SK-N-SH treated with all-trans-retinoic acid at 6 μM for 48 hours (cell line): ENCODE measurements around the gene AHRR.
"Not testable (repeated sequence)": the region's sequence is repeated elsewhere in the genome, so short reads cannot be mapped to it uniquely, and the experiment has no call there.

Experiments used
- ARNTL ChIP-seq: fragments of 450-650 bp; formaldehyde crosslinking; IDR thresholded peaks from 2 replicates; pipeline ENCODE4 v1.5.0; 2020; ENCODE audit warnings: low read depth, mild to moderate bottlenecking, moderate library complexity, borderline replicate concordance
- BACH2 ChIP-seq: fragments of 250-450 bp; sonication (Bioruptor Pico); IDR thresholded peaks from 2 replicates; pipeline ENCODE4 v1.9.0; 2021; ENCODE audit warnings: mild to moderate bottlenecking, borderline replicate concordance
- CREB5 ChIP-seq: fragments of 250-450 bp; sonication (Bioruptor Pico); IDR thresholded peaks from 2 replicates; pipeline ENCODE4 v1.5.1; 2020; ENCODE audit warnings: low read depth, mild to moderate bottlenecking, moderate library complexity
- GLIS3 ChIP-seq: fragments of 250-450 bp; sonication (Bioruptor Pico); IDR thresholded peaks from 2 replicates; pipeline ENCODE4 v1.5.0; 2020; ENCODE audit warnings: mild to moderate bottlenecking, moderate library complexity
- PATZ1 ChIP-seq: fragments of 250-450 bp; sonication (Bioruptor Pico); IDR thresholded peaks from 2 replicates; pipeline ENCODE4 v1.8.0; 2020; ENCODE audit warnings: mild to moderate bottlenecking, moderate library complexity, borderline replicate concordance
- PPARA ChIP-seq: fragments of 250-450 bp; sonication (Bioruptor Pico); IDR thresholded peaks from 2 replicates; pipeline ENCODE4 v1.5.0; 2020; ENCODE audit warnings: mild to moderate bottlenecking, borderline replicate concordance
- RARB ChIP-seq: fragments of 250-450 bp; sonication (Bioruptor Pico); IDR thresholded peaks from 2 replicates; pipeline ENCODE4 v1.8.0; 2021; ENCODE audit warnings: mild to moderate bottlenecking, moderate library complexity
- SNAI2 ChIP-seq: fragments of 250-450 bp; sonication (Bioruptor Pico); IDR thresholded peaks from 2 replicates; pipeline ENCODE4 v1.5.0; 2020; ENCODE audit warnings: mild to moderate bottlenecking, moderate library complexity
- ZC3H10 ChIP-seq: fragments of 250-450 bp; sonication (Bioruptor Pico); IDR thresholded peaks from 2 replicates; pipeline ENCODE4 v1.5.1; 2021; ENCODE audit warnings: mild to moderate bottlenecking, moderate library complexity
- ZFP3 ChIP-seq: fragments of 250-450 bp; sonication (Bioruptor Pico); IDR thresholded peaks from 2 replicates; pipeline ENCODE4 v1.5.0; 2020; ENCODE audit warnings: mild to moderate bottlenecking, moderate library complexity
- ZFP30 ChIP-seq: fragments of 450-650 bp; formaldehyde crosslinking; IDR thresholded peaks from 2 replicates; pipeline ENCODE4 v1.5.0; 2022; ENCODE audit warnings: mild to moderate bottlenecking, moderate library complexity
- ZNF70 ChIP-seq: fragments of 450-650 bp; formaldehyde crosslinking; IDR thresholded peaks from 2 replicates; pipeline ENCODE4 v1.5.0; 2020; ENCODE audit warnings: mild to moderate bottlenecking, moderate library complexity
- ZNF8 ChIP-seq: fragments of 450-650 bp; formaldehyde crosslinking; IDR thresholded peaks from 2 replicates; pipeline ENCODE4 v1.5.0; 2020; ENCODE audit warnings: mild to moderate bottlenecking, moderate library complexity

- not testable (repeated sequence) for TF ChIP-seq ZFP30 (CRISPR knock-in tag); PATZ1 (CRISPR knock-in tag); PPARA (CRISPR knock-in tag); BACH2; ZNF70 (CRISPR knock-in tag); ARNTL (CRISPR knock-in tag); CREB5 (CRISPR knock-in tag); RARB (CRISPR knock-in tag); GLIS3 (CRISPR knock-in tag); ZFP3 (CRISPR knock-in tag); ZC3H10 (CRISPR knock-in tag); SNAI2 (CRISPR knock-in tag); ZNF8 (CRISPR knock-in tag)
Measured at GRCh38 chr5:273491-273890, 48.0 kb upstream of the AHRR start.
